GF-D8 (cell line): Measurements from ENCODE around the gene UBR1.
"Not testable (repeated sequence)": the region's sequence is repeated elsewhere in the genome, so short reads cannot be mapped to it uniquely, and the experiment has no call there.

ENCODE experiments used
- DNase-seq: peaks from one replicate; lab custom pipeline; 2025; lab: John Stamatoyannopoulos, UW

Gene UBR1

DNA sequence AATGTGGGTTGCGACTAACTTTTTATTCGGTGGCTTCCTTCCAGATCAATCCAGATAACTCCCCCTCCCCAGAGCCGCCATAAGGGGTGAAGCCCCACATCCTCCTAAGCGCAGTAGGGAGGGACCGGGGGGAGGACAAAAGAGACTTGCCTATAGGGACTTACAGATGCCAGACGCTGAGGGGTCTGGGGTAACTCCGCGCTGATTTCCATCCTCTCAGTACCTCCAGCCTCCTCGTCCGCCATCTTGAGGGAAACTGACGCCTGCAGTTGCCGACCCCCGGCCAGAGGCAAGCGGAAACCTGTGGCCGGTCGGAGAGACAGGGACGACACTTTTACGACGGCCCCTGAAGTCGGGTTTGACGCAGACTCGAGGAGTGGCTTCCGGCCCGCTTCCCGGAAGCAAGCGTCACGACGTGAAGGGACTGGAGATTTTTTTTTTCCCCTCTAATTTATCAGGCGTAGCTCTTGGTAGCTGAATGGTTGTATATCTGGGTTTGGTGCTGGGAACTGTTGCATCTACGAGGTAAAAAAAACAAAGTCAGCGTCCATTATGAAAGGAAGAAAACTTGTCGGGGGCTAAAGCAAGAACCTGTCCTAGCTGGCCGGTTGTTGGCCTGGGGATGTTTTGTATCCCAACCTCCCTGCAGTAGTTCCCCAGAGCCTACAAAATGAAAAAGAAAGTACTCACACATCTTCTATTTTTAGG, at the start of gene UBR1:
UBR1 (minus strand) TSS at position 261 of the 708 bp plus-strand sequence; CDS start at position 245, 16 bp downstream.
- peak; percentile 52 for DNase-seq

DNA sequence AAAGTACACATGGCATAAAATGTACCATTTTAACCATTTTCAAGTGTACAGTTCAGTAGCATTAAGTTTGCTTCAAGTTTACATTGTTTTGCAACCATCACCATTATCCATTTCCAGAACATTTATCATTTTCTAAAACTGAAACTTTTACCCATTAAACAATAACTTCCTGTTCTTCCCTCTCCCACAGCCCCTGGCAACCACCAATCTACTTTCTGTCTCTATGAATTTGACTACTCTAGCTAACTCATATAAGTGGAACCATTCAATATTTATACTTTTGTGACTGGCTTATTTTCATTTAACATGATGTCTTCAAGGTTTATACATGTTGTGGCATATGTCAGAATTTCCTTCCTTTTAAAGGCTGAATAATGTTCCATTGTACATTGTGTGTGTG, 47.4 kb upstream of the UBR1 start:
- DNase-seq, result no peak

DNA sequence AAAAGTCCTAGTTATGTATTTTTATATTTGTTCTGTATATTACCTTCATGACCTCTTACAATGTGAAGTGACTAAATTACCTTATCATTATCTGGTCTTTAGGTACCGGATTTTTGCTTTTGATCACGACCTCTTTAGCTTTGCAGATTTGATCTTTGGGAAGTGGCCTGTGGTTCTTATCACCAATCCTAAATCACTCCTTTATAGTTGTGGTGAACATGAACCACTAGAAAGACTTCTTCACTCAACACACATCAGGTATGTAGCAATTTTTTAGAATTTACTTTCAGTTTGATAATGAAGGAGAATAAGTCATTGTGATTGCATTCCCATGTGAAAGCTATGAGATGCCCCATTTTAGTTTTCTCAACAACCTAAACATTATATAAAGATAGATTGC, 45.9 kb upstream of the UBR1 start:
- no peak for DNase-seq

- DNase-seq, result no peak
These were observed 44.5 kb upstream of the UBR1 start for GRCh38 chr15:43150191-43150929.

DNA sequence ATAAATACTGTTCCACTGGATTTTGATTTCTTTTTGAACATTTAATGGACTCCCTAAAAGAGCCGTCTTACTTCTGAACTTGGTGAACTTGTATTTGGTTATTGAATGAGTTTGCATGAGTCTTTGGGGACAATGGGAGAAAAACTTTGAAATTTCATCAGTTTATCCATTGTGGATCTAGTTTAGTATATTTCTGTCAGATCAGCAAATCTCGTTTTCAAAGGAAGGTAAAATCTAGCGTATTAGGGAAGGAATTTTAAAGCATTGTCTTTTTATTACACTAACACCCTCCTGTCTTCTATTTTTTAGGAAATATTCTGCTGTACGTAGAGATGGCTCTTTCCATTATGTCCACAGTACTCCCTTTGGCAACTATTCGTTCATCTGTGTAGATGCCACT, 40.3 kb upstream of the UBR1 start:
- no peak for DNase-seq

DNA sequence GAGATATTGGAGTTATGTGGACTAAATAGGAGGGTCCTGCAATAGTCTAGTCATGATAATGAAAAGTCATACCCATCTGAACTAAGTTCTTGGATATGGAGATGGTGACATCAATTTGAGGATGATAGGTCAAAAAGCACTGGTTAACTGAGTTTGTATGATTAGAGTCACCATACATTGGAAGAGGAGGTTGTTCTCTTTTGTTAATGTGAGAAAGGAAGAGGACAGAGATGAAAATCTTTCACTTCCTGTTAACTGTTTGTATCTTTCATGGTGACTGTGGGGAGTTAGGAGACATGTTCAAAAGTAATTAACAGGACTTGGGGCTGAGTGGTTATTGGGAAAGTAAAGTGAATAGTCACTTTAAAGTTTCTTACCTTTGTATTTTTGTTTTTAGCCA, 38.7 kb upstream of the UBR1 start:
- no peak for DNase-seq

- no peak for DNase-seq
These were observed 37.5 kb upstream of the UBR1 start for GRCh38 chr15:43143203-43143941.

DNA sequence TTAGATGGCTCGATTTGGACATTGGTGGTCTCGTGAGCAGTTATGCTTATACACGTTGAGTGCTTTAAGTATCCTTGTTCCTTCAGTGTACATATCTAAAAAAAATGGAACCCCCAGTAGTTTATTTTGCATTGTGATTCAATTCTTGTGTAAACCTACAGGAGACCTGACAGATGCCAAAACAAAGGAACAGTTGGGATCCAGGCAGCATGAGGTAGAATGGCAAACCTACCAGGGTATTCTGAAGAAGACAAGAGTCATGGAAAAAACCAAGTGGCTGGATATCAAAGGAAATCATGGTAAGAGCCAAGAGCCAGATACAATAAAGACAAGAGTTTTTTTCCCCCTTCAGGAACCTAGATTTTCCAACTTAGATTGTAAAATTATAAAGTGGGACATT, 29.5 kb upstream of the UBR1 start:
- DNase-seq, result no peak

GRCh38 chr15:43134157-43134635, 28.4 kb upstream of the UBR1 start:
- DNase-seq, result no peak

DNA sequence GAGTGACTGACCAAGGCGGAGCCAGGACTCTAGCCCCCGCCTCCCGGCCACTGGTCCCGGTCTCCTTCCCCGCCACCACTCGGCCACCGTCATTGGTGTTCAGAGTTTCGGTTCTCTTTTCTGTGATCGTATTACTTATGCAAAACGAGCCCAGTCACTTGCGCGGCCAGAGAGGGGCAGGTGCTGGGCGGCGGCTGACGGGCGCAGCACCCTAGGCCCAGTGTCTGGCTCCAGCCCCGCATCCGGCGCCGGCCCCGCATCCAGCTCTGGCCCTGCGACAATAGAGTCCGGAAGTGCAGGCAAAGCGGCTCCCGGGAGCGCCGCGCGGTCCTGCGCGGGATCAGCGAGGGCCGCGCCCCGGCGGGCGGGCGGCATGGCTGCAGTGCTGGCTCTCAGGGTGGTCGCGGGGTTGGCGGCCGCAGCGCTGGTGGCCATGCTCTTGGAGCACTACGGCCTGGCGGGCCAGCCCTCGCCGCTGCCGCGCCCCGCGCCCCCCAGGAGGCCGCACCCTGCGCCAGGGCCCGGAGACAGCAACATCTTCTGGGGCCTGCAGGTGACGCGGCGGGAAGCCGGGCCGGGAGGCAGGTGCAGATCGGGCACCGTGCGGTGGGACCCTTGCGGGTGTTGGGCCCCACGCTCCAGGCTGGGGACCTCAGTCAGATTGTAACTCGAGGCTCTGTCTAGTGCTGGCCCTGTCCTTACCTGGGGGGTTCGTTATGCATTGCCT, 27.8 kb upstream of the UBR1 start, which contains the start of gene TMEM62:
TMEM62 (plus strand) TSS at position 157 of the 727 bp plus-strand sequence; CDS start at position 374, 217 bp downstream.
- DNase-seq, result peak; percentile 19

DNA sequence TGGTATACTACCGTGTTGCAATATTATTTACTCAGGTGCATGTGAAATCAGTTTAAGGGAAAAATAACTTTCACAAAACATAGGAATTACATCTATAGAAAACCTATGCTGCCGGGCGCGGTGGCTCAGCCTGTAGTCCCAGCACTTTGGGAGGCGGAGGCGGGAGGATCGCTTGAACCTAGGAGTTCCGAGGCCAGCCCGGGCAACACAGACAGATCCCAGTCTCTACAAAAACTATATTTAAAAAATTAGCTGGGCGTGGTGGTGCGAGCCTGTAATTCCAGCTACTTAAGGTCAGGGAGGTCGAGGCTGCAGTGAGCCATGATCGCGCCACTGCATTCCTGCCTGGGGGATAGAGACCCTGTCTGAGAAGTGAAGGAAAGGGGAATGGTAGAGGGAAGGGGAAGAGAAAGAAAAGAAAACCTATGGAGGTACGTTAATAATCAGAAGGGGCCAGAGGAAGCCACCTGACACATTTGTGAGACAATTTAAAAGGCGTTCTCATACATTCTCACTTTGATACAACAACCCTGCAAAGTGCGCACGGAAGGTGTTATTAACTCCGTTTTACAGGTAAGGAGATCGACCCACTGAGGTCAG, 27.1 kb upstream of the UBR1 start:
- no peak for DNase-seq

- DNase-seq, result no peak
These were observed 23.1 kb upstream of the UBR1 start for GRCh38 chr15:43128980-43129335.

DNA sequence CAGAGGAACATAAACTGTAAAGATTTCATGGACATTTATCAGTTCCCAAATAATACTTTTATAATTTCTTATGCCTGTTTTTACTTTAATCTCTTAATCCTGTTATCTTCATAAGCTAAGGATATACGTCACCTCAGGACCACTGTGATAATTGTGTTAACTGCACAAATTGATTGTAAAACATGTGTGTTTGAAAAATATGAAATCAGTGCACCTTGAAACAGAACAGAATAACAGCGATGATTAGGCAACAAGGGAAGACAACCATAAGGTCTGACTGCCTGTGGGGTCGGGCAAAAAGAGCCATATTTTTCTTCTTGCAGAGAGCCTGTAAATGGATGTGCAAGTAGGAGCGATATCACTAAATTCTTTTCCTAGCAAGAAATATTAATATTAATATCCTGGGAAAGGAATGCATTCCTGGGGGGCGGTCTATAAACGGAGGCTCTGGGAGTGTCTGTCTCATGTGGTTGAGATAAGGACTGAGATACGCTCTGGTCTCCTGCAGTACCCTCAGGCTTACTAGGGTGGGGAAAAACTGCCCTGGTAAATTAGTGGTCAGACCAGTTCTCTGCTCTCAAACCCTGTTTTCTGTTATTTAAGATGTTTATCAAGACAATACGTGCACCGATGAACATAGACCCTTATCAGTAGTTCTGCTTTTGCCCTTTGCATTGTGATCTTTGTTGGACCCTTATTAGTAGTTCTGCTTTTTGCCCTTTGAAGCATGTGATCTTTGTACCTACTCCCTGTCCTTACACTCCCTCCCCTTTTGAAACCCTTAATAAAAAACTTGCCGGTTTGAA, 22.5 kb upstream of the UBR1 start:
- not testable (repeated sequence) for DNase-seq

- no peak for DNase-seq
These were observed 21.9 kb upstream of the UBR1 start for GRCh38 chr15:43127752-43128151.

DNA sequence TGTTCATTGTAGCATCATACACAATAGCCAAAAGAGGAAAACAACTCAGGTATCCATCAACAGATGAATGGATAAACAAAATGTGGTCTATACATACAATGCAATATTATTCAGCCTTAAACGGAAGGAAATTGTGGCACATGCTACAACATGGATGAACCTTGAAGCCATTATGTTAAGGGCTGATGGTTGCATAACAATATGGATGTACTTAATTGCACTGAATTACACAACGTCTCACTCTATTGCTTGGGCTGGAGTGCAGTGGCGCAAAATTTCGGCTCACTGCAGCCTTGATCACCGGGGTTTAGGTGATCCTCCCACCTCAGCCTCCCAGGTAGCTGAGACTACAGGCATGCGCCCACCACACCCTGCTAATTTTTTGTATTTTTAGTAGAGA, 20.5 kb upstream of the UBR1 start:
- DNase-seq, result no peak

DNA sequence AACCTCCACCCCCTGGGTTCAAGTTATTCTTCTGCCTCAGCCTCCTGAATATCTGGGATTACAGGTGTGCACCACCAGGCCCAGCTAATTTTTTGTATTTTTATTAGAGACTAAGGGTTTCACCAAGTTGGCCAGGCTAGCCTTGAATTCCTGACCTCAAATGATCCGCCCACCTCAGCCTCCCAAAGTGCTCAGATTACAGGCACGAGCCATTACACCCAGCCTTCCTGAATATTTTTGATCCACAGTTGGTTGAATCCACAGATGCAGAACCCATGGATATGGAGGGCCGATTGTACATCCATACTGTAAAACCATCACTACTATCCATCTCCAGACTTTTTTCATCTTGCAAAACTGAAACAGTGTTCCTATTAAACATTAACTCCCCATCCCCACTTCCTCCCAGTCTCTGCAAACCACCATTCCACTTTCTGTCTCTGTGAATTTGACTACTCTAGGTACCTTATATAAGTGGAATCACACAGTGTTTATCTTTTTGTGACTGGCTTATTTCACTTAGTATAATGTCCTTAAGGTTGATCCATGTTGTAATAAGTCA, 19.3 kb upstream of the UBR1 start:
- DNase-seq, result no peak

- no peak for DNase-seq
These were observed 16.0 kb upstream of the UBR1 start for GRCh38 chr15:43121863-43122262.

- no peak for DNase-seq
These were observed 13.0 kb upstream of the UBR1 start for GRCh38 chr15:43118829-43119228.

- DNase-seq, result no peak
These were observed 12.4 kb upstream of the UBR1 start for GRCh38 chr15:43118286-43118685.

GRCh38 chr15:43111354-43111753, 5.5 kb upstream of the UBR1 start:
- no peak for DNase-seq
